Germinal center (tissue), 1 donor: ENCODE results near the gene OR9Q1.
"Not testable (repeated sequence)": the region's sequence is repeated elsewhere in the genome, so short reads cannot be mapped to it uniquely, and the experiment has no call there.

ENCODE experiments used
- DNase-seq: peaks from one replicate; pipeline ENCODE4 v3.0.0; 2012; ENCODE audit warnings: mixed read lengths, low spot score

The OR9Q1 gene, protein sequence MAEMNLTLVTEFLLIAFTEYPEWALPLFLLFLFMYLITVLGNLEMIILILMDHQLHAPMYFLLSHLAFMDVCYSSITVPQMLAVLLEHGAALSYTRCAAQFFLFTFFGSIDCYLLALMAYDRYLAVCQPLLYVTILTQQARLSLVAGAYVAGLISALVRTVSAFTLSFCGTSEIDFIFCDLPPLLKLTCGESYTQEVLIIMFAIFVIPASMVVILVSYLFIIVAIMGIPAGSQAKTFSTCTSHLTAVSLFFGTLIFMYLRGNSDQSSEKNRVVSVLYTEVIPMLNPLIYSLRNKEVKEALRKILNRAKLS

GRCh38 chr11:58023435-58023931 lies at the start of gene OR9Q1:
Gene OR9Q1 (plus strand): TSS chr11:58023881. CDS start chr11:58179445, 155,564 bp downstream.
- no peak for DNase-seq

- DNase-seq: no peak
Measured at GRCh38 chr11:57974132-57974531, 49.5 kb upstream of the OR9Q1 start.

DNA sequence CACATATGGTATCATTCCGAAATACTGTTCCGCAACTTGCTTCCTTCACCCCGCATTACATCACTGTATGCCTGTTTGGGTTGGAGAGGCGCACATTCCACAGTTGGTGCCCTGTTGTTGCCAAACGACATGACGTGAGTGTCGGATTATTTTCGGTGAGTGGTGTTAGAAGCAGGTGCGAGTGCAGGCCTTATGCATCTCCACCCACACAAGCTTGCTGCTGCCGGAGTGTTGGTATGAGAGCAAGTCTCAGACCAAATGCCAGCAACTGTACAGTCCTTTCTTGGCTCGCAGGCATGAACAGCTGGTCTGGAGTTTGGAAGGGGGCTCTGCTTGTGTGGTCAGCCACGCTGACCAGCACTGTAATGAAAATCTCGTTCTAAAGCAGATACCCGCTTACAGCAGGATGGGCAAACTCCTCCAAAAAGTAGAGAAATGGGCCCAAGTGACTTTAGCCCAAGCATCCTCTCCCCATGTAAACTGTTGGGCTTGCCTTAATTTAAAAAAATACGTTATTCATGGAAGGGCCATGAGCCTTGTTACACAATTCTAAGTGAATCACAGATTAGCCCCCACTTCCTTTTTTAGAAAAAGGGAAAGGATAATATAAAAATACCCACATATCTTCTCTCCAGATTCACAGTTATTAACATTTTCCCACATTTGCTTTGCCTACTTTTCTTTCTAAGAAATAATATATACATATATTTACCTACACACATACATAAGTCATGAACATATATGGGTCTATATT lies 48.7 kb upstream of the OR9Q1 start:
- no peak for DNase-seq

DNA sequence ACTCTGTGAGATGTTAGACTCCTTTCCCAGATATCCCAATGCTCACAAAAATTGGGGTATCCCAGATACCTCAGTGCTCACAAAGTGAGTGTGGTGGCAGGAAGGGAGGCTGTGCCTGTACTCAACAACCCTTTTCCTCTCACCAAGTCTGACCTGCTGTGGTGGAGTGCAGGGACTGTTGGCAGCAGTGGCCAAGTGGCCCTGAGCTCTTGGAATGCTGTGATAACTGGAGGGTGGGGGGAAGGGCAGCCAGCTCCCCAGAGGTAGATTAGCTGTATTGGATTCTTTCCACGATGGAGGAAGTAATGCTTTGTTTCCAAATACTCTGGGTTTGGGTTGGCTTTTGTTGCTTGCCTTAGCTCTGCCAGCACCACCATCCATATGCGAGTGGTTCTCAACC lies 46.0 kb upstream of the OR9Q1 start:
- DNase-seq: no peak

- DNase-seq: no peak
Measured at GRCh38 chr11:57978686-57979531, 44.8 kb upstream of the OR9Q1 start.

- no peak for DNase-seq
Measured at GRCh38 chr11:57979532-57980079, 44.1 kb upstream of the OR9Q1 start.

GRCh38 chr11:57980201-57980600 lies 43.5 kb upstream of the OR9Q1 start:
- DNase-seq: no peak

- no peak for DNase-seq
Measured at GRCh38 chr11:57981536-57981935, 42.1 kb upstream of the OR9Q1 start.

DNA sequence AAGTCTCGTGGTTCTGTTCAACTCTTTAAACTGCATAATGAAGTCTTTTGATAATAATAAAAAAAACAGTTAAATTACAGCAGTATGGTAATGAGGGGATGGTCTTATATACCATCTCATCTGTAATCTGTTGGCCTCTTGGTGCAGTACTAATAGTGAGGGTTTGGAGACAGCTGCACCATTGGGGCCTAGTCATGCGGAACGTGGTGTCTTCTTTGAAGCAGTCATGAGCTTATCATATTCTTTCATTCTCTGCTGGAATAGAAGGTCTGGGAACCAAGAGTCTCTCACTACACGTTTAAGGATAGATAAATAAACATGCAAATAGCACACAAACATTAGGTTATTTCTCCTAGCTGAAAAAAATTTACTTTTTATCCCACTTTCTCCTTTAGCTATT lies 40.9 kb upstream of the OR9Q1 start:
- no peak for DNase-seq

DNA sequence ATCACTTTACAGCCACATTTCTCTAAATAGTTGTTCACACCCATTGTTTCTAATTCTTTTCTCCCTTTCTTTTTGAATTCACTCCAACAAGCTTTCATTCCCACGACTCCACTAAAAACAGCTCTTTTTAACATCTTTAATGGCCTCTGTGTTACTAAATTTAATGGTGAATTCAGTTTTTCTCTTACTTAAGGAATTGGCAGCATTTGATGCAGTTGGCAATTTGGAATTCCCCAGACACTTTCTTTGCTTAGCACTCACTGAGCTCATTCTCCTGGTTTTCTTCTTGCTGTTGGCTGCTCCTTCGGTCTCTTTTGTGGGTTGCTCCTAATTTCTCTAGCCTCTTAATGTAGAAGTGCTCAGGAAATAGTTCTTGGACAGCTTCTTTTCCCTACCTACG lies 40.5 kb upstream of the OR9Q1 start:
- DNase-seq: no peak

- DNase-seq: not testable (repeated sequence)
Measured at GRCh38 chr11:57999523-57999922, 24.2 kb upstream of the OR9Q1 start.

- not testable (repeated sequence) for DNase-seq
Measured at GRCh38 chr11:58000021-58000420, 23.7 kb upstream of the OR9Q1 start.

GRCh38 chr11:58000699-58001098 lies 23.0 kb upstream of the OR9Q1 start:
- DNase-seq: no peak

- DNase-seq: no peak
Measured at GRCh38 chr11:58003036-58003435, 20.6 kb upstream of the OR9Q1 start.

GRCh38 chr11:58003591-58003990 lies 20.1 kb upstream of the OR9Q1 start:
- no peak for DNase-seq

GRCh38 chr11:58004664-58005063 lies 19.0 kb upstream of the OR9Q1 start:
- no peak for DNase-seq

DNA sequence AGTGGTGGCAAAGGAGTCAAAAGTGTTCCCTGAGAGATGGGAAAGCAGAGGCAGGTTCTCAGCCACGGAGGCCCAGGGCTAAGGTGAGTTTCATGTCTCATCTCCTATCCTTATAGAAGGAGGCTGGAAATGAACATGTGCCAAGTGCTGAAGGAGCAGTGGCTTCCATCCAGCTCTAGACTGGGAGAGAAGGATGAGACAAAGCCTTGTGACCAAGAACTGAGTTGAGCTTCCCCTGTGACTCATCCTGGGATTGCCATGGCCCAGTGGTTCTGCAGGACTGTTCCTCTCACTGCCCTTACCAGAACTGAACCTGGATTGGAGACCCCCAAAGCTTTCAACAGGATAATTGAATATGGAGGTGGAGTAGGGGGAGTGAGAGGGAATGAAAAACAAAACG lies 16.7 kb upstream of the OR9Q1 start:
- DNase-seq: no peak

DNA sequence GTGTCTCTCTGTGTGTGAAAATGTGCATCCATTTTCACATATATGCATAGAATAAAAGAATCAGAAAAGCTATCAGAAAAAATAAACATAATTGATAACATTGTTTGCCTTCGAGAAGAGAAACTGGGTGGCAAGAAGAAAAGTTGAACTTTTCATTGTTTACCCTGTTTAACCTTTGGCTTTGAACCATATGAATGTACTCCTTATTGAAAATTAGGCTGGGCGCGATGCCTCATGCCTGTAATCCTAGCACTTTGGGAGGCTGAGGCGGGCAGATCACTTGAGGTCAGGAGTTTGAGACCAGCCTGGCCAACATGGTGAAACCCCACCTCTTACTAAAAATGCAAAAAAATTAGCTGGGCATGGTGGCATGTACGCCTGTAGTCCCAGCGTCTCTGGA lies 11.9 kb upstream of the OR9Q1 start:
- no peak for DNase-seq

GRCh38 chr11:58024601-58025091 lies 965 bp downstream of the OR9Q1 start:
- DNase-seq: no peak

GRCh38 chr11:58027341-58027740 lies 3.7 kb downstream of the OR9Q1 start:
- no peak for DNase-seq

GRCh38 chr11:58028687-58029411 lies 5.2 kb downstream of the OR9Q1 start:
- no peak for DNase-seq
